ENCODE results near the gene PLG.
"Not testable (repeated sequence)": the region's sequence is repeated elsewhere in the genome, so short reads cannot be mapped to it uniquely, and the experiment has no call there.

The PLG gene

GRCh38 chr6:160780656-160781055, 78.6 kb downstream of the PLG start:
- DNase-seq: not testable (repeated sequence)

- no peak for DNase-seq
Measured at GRCh38 chr6:160781298-160781697, 79.3 kb downstream of the PLG start.

DNA sequence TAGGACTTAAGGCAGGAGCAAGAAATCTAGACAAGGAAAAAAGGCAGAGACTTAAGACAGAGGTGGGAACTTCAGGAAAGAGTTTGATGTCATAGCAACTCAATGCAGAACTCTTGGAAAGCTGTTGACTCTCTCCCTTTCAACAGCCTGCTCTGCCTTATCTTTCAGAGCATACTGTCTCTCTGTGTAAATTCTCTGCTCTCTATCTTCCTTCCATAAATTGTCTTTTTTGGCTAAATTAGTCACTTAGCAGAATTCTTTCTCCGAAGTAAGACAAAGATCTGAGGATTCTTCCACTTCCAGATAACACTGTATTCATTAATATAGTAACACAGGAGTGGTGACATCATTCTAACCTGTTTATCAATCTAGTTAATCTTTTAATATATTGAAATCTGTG, 80.2 kb downstream of the PLG start:
- no peak for DNase-seq

DNA sequence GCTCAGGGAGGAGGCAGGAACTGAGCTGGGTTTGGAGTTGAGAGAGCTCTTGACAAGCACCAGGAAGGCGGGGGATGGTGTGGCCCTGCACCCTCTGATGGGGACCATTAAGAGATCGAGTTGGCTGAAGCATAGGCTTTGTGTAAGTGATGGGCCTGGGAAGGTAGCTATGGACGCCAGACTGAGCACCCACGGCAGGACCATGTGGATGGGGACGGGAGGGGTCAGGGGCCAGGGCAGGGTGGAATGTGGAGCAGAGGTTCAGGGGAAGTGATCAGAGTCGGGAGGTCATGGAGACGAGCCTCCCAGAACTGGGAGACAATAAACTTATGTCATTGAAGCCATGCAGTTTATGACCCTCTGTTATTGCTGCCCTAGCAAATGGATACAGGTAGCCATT, 81.7 kb downstream of the PLG start:
- DNase-seq: no peak

- DNase-seq: not testable (repeated sequence)
Measured at GRCh38 chr6:160788126-160788525, 86.1 kb downstream of the PLG start.

GRCh38 chr6:160788806-160789205, 86.8 kb downstream of the PLG start:
- DNase-seq: no peak

DNA sequence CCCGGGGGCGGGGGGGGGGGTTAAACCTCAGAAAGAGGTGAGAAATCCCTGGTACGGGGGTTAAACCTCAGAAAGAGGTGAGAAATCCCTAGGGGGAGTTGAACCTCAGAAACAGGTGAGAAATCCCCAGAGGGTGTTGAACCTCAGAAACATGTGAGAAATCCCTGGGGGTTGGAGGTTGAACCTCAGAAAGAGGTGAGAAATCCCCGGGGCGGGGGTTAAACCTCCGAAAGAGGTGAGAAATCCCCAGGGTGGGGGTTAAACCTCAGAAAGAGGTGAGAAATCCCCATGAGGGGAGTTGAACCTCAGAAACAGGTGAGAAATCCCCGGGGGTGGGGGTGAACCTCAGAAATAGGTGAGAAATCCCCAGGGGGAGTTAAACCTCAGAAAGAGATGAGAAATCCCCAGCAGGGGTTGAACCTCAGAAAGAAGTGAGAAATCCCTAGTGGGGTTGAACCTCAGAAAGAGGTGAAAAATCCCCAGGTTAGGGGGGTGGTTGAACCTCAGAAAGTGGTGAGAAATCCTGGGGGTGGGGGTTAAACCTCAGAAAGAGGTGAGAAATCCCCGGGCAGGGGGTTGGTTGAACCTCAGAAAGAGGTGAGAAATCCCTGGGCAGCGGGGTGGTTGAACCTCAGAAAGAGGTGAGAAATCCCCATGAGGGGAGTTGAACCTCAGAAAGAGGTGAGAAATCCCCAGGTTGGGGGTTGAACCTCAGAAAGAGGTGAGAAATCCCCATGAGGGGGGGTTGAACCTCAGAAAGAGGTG, 87.4 kb downstream of the PLG start:
- no peak for DNase-seq

DNA sequence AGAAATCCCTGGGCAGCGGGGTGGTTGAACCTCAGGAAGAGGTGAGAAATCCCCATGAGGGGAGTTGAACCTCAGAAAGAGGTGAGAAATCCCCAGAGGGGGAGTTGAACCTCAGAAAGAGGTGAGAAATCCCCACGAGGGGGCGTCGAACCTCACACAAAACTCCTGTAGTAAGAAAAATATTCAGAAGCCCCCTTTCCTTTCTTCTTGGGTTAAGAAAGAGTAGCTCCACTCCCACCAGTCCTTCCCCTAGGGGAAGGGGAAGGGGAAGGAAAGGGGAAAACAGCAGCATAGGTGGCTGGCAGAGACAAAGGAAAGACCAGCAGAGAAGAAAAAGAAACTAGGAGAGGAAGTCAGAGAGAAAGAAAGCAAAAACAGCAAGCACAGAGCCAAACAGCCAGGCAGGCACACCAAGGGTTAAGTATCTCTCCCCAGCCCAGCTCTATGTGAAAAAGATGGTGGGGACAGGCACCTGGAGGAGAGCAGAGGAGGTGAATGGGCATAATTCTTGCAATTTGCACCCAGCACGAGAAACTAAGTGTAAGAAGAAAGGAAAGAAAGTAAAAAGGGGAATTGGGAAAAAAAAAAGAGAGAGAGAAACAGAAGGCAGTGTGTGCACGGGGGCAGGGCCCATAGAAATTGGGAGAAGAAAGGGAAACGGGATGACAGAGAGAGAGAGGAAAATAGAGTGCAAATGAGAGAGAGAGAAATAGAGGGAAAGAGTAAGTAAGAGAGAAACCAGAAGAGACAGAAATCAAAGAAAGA, 88.2 kb downstream of the PLG start:
- DNase-seq: no peak

GRCh38 chr6:160791459-160791858, 89.4 kb downstream of the PLG start:
- DNase-seq: no peak

DNA sequence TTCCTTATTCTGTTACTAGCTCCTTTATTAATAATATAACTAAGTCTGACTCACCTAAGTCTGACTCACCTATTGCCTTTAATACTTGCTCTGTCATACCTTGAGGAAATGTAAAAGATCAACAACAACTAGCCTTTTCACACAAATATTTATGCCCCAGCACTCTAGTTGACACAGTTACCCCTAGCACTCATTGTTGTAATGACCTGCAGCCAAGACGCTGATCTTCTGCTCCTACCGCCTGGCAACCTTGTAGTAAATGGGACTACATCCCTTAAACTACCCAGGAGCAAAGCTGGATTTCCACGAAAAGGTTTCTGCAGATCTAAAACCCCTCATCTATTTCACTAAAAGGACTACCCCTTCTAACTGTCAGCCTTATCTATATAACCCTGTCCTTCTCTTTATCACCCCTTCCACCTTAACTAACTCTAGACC, 90.0 kb downstream of the PLG start:
- DNase-seq: no peak

DNA sequence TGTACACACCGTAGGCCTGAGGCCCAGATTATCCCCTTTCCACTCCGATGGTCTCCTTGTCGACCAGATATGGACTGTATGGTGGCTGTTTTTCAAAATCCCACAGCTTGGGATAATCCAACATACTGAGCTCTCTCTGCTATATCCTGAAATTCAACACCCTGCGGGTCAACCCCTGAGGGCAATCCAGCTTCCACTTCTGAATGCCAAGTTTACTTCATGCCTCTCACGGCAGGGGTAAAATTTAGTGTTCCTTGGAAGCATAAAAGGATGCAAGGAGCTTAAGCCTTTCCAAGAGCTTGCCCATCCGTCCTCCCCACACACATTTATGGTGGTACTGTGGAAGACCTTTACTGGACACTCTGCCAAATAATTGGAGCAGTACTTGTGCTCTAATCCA, 90.7 kb downstream of the PLG start:
- no peak for DNase-seq

- no peak for DNase-seq
Measured at GRCh38 chr6:160793652-160794051, 91.6 kb downstream of the PLG start.

- DNase-seq: no peak
Measured at GRCh38 chr6:160795721-160796120, 93.7 kb downstream of the PLG start.

- DNase-seq: no peak
Measured at GRCh38 chr6:160798625-160799024, 96.6 kb downstream of the PLG start.

GRCh38 chr6:160799801-160800506, 97.9 kb downstream of the PLG start:
- no peak for DNase-seq

DNA sequence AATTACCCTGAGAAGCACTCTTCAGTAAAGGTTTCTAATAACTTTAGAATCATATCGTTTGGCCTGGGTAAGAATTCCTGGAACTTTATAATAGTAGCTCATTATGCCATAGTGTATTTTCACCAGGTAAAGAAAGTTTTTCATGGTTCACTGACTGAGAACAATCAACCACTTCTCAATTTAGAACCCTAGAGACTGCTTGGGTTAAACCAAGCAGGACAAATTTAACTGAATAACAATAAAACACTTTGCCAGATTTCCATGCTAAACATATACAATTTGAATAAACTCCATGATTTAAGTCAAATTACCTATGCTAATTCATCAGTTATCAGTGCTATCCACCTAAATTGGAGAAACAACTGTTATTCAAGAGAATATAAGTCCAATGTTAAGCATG, 99.4 kb downstream of the PLG start:
- no peak for DNase-seq

DNA sequence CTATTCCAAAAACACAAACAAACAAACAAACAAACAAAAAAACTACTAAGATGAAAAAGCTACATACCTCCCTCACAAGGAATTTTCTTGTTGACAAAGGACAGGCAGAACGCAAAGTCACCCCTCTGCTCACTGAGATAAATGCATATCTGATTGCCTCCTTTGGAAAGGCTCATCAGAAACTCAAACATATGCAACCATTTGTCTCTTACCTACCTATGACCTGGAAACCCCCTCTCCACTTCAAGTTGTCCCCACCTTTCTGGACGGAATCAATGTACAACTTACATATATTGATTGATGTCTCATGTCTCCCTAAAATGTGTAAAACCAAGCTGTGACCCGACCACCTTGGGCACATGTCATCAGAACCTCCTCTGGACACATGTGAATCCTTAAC, 100.0 kb downstream of the PLG start:
- not testable (repeated sequence) for DNase-seq
